HG02759 (cell line): ENCODE results near the gene CCDC201.

ENCODE experiments used
- ATAC-seq: cut with Tn5 transposase; IDR thresholded peaks from one replicate; pipeline ENCODE4 v1.9.1; 2021; ENCODE audit warnings: mild to moderate bottlenecking, moderate library complexity; ENCODE audit not compliant: unreplicated experiment

Gene CCDC201, protein sequence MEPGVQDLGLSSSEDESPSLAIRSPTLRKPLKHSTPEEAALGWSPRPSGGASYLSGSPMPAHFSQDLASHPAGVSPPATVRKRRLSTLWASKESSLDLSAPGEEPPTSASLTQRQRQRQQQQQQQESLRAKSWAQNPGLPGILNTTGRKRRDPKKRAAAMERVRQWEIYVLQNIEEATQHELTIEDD

DNA sequence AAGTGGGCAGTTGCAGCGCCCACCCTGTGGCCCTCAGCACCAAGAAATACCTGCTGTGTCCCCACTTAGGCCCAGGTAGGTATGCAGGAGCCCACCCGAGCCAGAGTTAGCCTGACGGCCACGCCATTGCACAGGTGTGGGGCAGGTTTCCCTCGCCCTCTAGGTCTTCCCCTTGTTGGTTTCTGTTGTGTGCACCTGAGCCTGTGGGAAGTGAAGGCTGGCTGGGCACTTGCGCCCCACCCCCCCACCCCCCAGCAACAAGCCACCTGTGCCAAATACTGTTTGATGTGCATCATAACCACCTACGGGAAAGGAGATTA, at the start of gene CCDC201:
CCDC201 (minus strand) TSS at position 48 of the 320 bp plus-strand sequence. CDS start 75 bp downstream, outside the sequence.
- ATAC-seq = no peak

DNA sequence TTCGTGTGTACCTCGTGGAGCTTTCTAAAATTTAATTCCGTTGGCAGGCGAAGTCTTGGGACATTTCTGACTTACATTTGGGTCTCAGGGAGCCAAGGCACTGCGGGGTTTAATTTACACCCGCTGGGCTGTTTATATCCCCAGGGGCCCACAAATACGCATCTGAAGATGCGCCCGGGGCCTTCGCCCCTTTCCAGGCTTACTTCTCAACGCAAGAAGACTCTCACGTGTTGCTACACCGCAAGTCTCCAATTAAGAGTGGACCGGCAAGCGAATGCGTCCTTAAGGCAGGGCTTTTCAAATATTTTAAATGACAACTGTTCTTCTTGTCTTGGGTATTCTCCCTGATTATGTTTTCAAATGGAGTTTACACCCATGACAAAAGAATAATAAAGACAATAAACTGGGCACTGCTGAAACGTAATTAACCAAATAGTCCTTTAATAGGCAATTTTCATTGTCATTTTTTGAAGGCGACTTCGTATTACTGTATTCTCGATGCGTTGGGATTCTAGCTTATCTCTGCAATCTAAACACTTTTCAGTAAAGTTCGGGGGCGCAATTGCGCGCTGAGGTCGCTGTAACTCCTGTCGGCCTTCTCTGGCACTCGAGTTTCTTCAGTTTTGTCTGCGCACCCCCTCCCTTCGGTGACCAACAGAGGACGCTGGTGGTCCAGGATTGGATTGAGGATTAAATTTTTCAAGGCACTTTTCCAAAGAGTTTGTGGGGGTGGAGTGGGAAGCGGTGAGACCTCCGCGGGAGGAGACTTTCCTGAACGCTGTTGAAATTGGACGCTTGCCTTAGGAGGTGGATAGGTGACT, 49.0 kb upstream of the CCDC201 start:
- no peak for ATAC-seq

DNA sequence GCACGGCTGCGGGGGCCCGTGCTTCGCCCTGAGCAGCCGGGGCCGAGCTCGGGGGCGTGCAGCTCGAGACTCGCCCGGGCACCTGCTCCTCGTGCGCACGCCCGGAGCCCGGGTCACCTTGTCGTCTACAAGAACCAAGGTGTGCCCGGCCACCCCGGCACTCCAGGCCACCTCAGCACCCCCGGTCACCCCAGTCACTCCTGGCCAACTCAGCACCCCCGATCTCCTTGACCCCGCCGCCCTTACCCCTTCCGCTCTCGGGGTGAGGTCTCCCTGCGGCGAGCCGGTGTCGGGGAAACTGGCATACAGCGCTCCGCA, 48.5 kb upstream of the CCDC201 start:
- no peak for ATAC-seq

DNA sequence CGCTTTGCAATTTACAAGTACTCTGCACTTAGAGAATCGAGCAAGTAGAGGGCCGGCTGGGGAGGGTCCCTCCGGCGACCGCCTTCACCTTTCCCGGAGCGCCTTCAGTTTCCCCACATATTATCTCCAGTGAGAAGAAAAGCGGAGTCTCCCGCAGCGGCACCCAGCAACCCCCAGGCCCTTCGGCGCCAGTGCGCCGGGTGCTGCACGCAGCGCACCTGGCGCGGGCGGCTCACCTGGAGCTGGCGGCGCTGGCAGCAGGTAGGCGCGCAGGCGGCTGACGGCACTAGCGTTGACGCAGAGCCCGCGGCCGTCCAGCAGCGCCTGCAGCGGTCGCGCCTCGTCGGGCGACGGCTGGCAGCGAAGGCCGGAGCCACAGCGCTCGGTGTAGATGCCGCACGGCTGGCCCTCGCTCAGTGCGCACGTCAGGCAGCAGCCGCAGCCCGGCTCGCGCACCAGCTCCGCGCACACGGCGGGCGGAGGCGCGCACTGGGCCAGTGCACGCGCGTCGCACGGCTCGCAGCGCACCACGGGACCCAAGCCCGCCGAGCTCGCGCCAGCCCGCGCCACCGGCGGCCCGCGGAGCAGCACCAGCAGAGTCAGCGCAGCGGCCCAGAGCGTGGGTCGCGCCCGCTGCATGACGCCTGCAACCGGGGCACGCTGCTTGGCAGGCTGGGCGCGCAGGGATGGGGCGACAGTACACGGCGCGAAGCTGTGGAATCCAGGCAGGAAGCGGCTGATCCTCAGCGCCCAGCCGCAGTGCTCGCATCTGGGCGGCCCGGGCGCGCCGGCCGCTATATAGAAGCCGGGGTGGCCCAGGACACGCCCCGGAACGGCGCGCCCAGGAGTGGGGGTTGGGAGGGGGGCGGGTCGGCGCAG, 47.9 kb upstream of the CCDC201 start, which contains the start of gene IGFBP3:
IGFBP3 (minus strand) TSS at position 771 of the 879 bp plus-strand sequence; CDS start at position 639, 132 bp downstream.
- ATAC-seq = no peak

DNA sequence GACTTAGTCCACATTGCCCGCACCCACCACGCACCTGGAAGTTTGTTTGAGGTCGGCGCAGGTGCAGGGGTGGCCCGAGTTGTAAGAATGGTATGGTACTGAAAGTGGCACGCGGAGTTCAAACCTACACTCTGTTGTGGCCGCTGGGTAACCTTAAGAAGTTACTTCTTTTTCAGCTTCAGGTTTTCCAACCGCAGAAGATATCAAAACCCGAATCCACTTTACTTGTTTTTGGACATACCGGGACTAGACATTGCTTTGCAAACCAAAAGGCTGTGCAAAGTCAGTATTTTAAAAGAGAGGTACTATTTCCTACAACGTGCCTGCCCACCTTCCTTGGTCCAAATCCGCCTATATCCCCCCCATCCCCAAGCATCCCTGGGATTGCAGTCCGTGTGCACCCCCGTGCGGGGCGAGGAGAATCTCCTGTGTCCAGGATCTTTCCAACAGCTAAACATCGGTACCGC, 47.1 kb upstream of the CCDC201 start:
- no peak for ATAC-seq

DNA sequence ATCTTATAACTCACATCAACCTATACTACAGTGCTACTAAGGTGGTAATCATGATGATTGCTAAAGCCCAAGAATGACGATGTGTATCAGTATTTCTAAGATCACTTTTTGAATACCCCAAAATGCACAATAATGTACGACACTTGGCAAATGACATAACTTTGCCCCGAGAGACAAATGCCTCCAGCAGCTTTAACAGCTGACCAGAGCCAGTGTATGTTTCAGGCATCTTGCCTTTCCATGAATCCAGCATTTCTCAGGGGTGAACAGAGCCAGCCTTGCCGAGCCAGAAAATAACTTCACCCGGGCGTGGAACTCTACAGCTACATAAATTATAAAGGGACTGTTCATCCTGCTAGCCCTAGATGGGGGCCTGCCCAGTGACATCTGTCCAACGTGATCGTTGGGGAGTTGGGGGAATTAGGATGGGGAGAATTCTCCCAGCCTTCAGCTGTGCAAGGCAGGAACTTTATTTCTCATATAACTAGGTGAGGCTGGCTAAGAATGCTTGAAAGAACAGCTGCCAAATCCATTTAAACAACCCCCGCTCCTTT, 46.4 kb upstream of the CCDC201 start:
- ATAC-seq = no peak

DNA sequence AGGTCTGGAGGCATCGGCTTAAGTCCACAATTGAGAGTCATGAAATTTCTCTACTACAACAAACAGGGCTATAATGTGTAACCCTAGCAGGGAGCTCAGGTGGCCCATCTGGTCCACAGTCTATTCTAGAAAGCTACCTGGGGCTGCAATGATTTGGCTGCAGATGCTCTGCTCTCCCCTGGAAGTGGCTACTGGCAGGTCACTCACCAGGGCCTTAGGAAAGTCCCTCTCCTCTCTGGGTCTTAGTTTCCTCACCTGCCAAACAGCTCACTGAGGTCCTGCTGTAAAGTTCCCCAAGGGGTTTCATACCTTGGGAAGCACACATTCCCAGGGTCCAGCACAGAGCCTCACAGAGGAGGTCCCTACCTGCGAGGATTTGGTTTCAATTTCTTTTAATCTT, 45.7 kb upstream of the CCDC201 start:
- ATAC-seq = no peak

DNA sequence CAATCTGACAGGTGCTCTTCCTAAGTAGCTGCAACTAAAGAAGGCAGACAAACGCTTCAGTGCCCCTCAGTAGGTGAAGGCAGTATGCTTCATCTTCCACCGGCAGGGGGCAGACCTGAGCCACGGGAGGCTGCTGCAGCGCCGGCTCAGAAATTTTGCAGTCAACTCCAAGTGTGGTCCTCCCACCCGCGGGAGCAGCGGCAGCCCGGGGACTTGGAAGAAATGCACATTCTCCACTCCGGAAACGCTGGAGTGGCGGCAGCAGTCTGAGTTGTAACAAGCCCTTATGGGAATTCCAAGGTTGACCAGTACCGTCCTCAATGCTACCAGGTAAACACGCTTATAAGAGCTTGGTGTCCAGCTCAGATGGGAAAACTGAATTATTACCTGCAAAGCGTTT, 44.8 kb upstream of the CCDC201 start:
- peak; percentile 74 for ATAC-seq

DNA sequence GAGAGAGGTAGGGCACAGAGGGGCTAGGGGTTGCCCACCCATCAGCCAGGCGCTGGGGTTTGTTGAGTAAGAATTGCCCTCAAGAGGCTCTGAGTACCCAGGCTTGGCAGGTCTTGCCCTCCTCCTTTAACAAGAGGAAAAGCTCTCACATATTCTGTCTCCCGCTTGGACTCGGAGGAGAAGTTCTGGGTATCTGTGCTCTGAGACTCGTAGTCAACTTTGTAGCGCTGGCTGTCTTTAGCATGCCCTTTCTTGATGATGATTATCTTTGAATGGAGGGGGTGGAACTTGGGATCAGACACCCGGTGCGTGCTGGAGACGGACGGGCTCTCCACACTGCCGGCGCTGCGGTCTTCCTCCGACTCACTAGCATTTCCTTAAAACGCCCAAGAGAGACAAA, 44.2 kb upstream of the CCDC201 start:
- no peak for ATAC-seq

DNA sequence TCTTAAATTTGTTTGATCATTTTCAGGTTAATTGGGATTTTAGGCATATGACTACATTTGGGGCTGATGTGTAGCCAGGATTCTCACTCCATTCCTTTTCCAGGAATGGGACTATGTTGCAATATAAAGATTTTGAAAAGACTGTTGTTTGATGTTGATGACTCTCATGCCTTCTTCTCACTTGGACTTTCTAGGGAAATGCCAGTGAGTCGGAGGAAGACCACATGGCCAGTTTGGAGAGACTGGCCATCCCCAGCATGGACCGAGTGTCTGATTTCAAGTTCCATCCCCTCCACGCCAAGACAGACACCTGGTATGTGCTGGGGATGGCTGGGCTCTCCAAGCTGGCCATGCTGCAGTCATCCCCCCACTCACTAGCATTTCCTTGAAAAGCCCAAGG, 42.7 kb upstream of the CCDC201 start:
- no peak for ATAC-seq

DNA sequence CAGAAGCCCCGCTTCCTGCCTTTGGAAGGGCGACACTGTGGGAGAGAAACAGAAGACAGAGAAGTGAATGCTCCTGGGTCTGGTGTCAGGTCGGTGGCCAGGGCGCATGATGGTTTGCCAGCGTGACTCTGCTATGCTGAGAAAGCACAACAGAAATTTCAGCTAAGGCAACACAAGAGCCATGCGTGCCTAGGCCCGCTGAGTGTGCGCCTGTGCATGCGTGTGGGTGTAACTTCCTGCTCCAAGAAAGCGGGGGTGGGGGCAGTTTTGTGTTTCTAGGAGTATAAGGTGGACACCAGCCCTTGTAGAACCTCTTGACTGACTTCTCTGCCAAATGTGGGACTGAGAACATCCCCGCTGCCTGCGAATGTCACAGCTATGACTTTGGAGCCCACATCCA, 42.0 kb upstream of the CCDC201 start:
- no peak for ATAC-seq

DNA sequence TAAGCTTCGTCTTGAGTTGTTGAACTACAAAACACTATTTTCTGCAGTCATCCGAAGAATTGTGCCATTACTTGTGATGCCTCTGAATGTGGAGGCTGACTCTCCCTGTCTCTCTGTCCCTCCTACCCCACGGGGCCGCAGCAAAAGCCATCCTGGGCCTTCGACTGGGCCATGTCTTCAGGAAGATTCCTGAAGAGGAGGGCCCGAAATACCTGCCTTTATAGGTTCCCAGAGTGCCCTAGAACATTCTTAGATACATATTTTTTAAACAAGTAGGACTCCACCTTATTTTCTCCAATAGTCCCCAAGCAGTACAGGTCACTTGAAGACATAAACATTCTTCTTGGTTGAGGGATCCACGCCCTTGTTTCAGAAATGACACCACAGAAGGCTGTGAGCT, 40.1 kb upstream of the CCDC201 start:
- no peak for ATAC-seq

DNA sequence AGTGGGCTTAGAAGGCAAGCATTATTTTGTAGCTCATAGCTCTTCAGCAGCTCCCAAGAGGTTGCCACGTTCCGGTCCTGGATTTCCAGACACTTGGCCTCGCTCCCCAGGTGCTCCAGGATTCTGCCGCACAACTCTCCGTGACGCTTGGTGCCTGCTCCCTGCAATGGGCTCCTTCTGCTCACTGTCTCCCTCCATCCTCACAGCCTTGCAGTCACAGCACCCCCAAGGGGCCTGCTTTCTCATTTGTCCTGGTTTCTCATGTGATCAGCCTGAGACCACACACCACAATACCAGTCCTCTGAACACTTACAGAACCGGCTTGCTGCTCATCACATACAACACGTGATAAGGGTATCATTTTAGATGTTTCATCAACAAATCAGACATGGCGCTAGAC, 38.4 kb upstream of the CCDC201 start:
- ATAC-seq = no peak

DNA sequence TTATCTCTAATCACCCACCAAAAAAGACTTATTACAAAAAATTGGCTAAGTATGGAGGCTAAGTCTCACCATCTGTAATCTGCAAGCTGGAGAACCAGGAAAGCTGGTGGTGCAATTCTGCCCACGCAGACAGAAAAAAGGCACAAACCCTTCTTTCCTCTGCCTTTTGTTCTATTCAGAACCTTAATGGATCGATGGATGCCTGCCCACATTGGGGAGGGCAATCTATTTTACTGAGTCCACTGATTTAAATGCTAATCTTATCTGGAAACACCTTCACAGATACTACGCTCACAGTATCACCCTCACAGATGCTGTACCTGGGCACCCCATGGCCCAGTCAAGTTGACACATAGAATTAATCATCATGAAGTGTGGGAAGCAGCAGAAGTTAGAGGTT, 38.0 kb upstream of the CCDC201 start:
- ATAC-seq = no peak

DNA sequence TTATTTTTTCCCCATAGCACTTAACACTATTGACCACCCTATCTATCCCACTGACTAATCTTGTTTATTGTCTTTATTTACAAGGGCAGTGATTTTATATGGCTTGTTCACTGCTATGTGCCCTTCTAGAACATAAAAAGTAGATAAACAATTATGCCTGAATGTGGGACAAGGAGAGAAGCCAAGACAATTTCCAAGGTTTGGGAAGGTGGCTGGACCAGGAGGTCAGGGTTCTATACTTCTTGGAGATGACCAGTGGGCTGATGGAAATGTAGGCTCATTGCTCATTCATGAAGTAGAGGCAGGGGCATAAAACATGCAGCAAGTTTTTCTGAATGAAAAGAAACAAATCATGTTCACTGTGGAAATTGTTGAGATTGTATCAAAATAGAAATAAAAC, 36.7 kb upstream of the CCDC201 start:
- ATAC-seq = no peak

DNA sequence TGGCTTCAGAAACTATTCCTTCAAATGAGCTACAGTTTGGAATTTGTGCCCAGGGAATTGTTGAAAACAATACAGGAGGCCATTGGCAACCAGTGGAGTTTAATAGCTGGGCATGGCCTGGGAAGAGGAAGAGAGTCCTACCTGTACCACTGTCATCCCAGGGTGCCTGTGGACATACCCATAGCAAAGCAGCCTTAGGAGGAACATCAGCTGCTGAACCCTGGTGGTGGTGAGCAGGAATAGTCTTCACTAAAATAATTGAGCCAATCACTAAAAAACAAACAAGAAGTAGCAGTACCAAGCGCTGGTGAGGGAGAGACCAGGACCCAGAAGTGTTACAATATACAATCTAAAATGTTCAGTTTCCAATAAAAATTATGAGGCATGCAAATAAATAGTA, 29.9 kb upstream of the CCDC201 start:
- no peak for ATAC-seq

DNA sequence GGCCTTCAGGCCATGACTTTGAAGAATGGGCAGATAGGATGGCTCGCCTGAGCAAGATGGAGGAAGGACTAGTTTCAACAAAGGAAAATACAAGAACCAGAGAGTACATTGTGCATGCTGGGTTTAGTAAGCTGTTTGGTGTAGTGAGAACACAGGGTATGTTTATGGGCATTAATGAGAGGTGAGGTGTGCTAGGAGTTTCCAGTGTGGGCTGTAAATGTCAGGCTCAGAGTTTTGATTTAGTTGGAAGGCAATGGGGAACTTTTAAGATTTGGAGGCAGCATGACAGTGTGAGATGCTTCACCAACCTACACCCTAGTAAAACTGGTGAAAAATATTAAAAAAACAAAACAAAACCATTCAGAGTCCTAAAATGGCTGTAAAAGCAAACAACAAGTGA, 28.7 kb upstream of the CCDC201 start:
- ATAC-seq = no peak

DNA sequence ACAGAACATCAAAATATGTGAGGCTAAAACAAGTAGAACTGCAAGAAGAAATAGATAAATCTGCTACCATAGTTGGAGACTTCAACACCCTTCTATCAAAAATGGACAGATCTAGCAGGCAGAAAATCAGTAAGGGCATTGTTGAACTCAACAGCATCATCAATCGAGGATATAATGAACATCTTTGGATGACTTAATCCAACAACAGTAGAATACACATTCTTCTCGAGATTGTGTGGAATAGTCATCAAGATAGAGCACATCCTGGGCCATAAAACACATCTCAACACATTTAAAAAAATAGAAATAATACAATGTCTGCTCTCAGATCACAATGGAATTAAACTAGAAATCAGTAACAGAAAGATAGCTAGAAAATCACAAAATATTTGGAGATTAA, 25.3 kb upstream of the CCDC201 start:
- ATAC-seq = no peak

DNA sequence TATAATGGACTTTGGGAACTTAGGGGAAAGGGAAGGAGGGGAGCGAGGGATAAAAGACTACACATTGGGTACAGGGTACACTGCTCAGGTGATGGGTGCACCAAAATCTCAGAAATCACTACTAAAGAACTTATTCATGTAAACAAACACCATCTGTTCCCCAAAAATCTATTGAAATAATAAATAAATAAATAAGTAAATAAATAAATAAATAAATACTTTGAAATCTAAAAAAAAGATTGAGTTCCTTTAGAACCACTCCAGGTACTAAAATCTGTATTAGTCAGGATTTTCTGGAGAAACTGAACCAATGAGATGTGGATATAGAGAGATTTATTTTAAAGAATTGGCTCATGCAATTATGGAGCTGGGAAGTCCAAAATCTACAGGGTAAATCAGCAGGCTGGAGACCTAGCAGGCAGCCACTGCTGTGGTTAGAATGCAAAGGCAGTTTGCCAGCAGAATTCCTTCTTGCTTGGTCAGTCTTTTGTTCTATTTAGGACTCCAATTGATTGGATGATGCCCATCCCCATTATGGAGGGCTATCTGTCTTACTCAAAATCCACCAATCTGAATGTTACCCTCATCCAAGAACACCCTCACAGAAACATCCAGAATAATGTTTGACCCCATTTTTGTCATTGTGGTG, 24.3 kb upstream of the CCDC201 start:
- ATAC-seq = no peak

DNA sequence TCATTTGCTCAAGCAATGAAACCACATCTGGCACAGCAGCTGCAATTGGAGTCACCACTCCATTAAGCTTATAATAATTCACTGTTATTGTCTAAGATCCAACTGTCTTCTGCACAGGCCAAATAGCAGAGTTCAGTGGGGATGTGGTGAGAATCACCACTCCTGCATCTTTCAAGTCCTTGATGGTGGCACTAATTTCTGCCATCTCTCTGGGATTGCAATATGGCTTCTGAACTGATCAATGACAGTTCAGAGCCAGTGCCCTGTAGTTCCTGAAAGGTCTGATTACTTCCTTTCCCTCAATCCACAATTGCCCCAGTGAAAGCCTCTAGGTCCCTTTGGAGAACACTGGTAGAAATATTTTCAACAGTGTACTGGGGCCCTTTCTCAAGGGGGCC, 21.8 kb upstream of the CCDC201 start:
- ATAC-seq = no peak
